ENCODE measurements around the gene LRP2. TPM values are rescaled to one million over a fixed set of nuclear protein-coding genes. Genes with fewer than 3 reads are reported as not detected.

LRP2 gene
- total and polyA plus RNA-seq, 8 donors, result 2.5 to 34.6 (median 4.0) TPM

DNA sequence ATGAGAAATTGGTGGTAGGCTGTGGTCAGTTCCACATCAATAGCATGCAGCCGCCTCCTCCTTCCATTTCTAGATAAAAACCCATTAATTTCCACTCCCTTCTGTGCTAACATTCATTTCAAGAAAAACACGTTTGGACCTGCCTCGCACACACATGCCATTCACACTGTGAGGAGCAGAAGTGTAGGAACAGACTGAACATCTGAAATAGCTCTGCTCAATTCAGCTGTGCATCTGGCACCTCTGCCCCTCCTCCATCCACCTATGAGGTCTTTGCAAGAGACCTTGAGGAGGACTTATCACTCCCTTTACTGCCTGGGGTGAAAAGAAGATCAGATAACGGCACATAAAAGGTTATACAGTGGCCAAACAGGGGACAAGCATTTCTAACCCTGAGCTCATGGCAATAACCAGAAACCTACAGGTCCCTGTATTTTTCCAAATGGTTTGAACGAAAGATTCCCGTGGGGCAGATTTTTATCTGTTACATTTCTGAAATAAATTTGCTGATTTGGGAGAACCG, 30.8 kb upstream of the LRP2 start:
- ATAC-seq (no peak), DNase-seq (no peak)
- Histone ChIP-seq H3K27me3 (peaks cover 0 to 11% of the 10 kb centered on the region in 2 donors), H3K4me3 (no peak overlapping the region), H3K4me1 (no peaks in the 10 kb centered on the region), H3K27ac (no peak overlapping the region), H3K36me3 (no peaks in the 10 kb centered on the region), H3K9me3 (no peaks in the 10 kb centered on the region)
- TF ChIP-seq, protein P1, sequence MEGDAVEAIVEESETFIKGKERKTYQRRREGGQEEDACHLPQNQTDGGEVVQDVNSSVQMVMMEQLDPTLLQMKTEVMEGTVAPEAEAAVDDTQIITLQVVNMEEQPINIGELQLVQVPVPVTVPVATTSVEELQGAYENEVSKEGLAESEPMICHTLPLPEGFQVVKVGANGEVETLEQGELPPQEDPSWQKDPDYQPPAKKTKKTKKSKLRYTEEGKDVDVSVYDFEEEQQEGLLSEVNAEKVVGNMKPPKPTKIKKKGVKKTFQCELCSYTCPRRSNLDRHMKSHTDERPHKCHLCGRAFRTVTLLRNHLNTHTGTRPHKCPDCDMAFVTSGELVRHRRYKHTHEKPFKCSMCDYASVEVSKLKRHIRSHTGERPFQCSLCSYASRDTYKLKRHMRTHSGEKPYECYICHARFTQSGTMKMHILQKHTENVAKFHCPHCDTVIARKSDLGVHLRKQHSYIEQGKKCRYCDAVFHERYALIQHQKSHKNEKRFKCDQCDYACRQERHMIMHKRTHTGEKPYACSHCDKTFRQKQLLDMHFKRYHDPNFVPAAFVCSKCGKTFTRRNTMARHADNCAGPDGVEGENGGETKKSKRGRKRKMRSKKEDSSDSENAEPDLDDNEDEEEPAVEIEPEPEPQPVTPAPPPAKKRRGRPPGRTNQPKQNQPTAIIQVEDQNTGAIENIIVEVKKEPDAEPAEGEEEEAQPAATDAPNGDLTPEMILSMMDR (IDR thresholded peaks at IDR 0.05), result no peak
- intact Hi-C loops (cut with DNase I), result no loop called here

DNA sequence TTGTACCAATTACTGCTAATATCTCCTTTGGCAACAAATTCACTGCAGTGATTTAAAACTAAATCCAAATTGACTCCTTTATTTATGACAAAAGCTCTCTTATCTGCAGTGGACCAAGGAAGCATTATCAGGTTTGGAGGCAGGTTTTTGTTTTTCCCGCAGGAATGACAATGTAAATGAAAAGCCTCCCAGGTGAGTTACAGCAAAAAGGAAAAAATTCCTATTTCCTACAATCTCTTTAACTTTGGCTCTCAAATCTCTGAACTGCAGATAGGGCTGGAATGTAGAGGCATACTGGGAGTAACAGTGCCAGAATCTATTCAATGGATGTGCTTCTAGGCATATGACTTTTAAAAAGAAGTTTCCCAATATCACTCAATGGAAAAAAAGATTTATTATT, 28.9 kb upstream of the LRP2 start:
- H3K27ac ChIP-seq, result no peak overlapping the region
- no peaks in the 10 kb centered on the region for H3K9me3 ChIP-seq
- no peaks in the 10 kb centered on the region for H3K4me1 ChIP-seq
- no peak for DNase-seq
- intact Hi-C loops (cut with DNase I), result no loop called here
- no peak overlapping the region for H3K4me3 ChIP-seq
- TF ChIP-seq, protein P1 (IDR thresholded peaks at IDR 0.05), result no peak
- no peaks in the 10 kb centered on the region for H3K36me3 ChIP-seq
- ATAC-seq, result no peak
- H3K27me3 ChIP-seq, result peaks cover 0 to 11% of the 10 kb centered on the region in 2 donors

DNA sequence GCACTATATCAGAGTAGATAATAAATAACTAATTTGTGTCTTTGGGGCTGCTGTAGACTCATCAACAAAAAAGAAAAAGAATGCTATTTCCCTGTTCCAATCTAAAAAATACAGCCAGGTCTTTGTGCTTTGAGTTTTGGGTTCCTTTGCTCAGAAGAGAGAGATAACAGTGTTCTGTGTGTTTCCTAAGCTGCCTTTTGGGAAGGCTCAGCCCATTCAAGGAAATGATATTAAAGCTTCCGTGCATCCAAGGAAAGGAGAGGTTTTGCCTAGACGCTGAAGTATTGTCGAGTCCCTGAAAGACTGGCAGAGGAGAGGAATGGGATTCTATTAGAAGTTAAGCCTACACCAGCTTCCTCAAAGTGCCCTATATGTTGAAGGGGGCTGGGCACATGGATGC, 25.8 kb upstream of the LRP2 start:
- Histone ChIP-seq H3K36me3 (no peaks in the 10 kb centered on the region), H3K27me3 (peaks cover 0 to 8% of the 10 kb centered on the region in 2 donors), H3K9me3 (no peaks in the 10 kb centered on the region), H3K4me1 (no peaks in the 10 kb centered on the region), H3K4me3 (no peak overlapping the region), H3K27ac (no peak overlapping the region)
- no peak for DNase-seq
- TF ChIP-seq, protein P1 (IDR thresholded peaks at IDR 0.05), result no peak
- ATAC-seq, result no peak
- intact Hi-C loops (cut with DNase I), result no loop called here

DNA sequence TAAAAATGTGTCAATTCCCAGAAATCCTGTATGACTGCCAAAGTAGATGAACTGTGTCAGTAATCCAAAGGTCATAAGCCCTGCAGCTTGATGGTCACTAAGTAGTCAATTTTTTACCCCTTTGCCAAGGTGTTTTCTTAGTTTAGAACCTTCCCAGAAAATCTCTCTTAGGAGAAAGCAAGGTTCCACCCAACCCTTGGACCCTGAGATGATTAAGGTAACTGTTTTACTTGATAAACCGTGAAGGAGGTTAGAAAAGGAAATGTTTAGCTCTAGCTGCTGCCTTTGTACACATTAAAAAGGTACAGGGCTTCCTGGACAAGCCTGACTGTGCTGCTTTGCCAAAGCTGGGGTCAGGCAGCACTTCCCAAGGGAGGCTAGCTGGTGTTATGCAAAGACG, 24.4 kb upstream of the LRP2 start:
- DNase-seq (no peak), ATAC-seq (no peak)
- H3K27me3 ChIP-seq, result peaks cover 0 to 2% of the 10 kb centered on the region in 2 donors
- H3K9me3 ChIP-seq, result no peaks in the 10 kb centered on the region
- H3K4me3 ChIP-seq, result no peak overlapping the region
- intact Hi-C loops (cut with DNase I), result no loop called here
- no peaks in the 10 kb centered on the region for H3K4me1 ChIP-seq
- H3K36me3 ChIP-seq, result no peaks in the 10 kb centered on the region
- TF ChIP-seq, protein P1 (IDR thresholded peaks at IDR 0.05), result no peak
- no peak overlapping the region for H3K27ac ChIP-seq

DNA sequence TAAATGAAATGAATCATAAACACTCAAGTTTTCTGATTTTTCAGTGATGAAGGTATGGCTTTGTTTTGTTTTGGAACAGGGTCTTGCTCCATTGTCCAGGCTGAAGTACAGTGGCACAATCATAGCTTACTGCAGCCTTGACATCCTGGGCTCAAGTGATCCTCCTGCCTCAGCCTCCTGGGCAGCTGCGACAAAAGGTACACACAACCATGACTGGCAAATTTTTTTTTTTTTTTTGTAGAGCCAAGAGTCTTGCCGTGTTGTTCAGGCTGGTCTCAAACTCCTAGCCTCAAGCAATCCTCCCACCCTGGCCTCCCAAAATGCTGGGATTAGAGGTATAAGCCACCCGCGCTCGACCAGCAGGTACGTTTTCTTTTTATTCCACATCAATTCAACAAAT, 22.5 kb upstream of the LRP2 start:
- intact Hi-C loops (cut with DNase I), result no loop called here
- H3K36me3 ChIP-seq, result no peaks in the 10 kb centered on the region
- DNase-seq, result no peak
- H3K4me1 ChIP-seq, result no peaks in the 10 kb centered on the region
- no peak overlapping the region for H3K4me3 ChIP-seq
- TF ChIP-seq, protein P1 (IDR thresholded peaks at IDR 0.05), result no peak
- no peaks in the 10 kb centered on the region for H3K27me3 ChIP-seq
- no peak for ATAC-seq
- H3K27ac ChIP-seq, result no peak overlapping the region
- no peaks in the 10 kb centered on the region for H3K9me3 ChIP-seq

All from left lung (tissue), 10 donors.